ENCODE results near the gene LRRC42. TPM values are rescaled to one million over a fixed set of nuclear protein-coding genes. Genes with fewer than 3 reads are reported as not detected.

LRRC42 gene
- total RNA-seq, 1 experiment from 2014 or later: 38.1 TPM

DNA sequence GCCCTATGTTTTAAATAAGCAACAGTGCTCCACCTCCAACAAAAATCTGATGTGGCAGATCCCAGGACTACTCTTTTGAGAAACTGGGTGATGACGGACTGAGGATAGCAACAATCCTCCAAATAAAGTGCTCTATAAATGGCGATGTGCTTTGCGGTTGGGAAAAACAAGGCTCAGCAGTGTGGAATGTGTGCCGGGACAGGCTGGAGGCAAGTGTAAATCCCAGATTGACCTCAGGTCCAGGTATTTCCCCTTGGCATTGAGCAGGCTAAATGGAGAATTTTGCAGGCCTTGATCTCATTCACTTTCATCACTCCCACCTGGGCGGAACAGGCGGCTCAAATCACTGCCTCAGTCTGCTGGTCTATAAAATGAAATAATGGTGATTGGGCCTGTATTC lies 35.1 kb downstream of the LRRC42 start:
- TF ChIP-seq, protein P1, sequence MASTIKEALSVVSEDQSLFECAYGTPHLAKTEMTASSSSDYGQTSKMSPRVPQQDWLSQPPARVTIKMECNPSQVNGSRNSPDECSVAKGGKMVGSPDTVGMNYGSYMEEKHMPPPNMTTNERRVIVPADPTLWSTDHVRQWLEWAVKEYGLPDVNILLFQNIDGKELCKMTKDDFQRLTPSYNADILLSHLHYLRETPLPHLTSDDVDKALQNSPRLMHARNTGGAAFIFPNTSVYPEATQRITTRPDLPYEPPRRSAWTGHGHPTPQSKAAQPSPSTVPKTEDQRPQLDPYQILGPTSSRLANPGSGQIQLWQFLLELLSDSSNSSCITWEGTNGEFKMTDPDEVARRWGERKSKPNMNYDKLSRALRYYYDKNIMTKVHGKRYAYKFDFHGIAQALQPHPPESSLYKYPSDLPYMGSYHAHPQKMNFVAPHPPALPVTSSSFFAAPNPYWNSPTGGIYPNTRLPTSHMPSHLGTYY (CRISPR knock-in tag; IDR thresholded peaks at IDR 0.05): no peak
- Mint-ChIP-seq H3K9me3 (no peaks in the 10 kb centered on the region), H3K4me1 (peaks cover 39% of the 10 kb centered on the region), H3K4me3 (no peak overlapping the region), H3K27me3 (ENCODE audit: low read depth) (peaks cover 6% of the 10 kb centered on the region), H3K27ac (no peak overlapping the region), H3K36me3 (no peaks in the 10 kb centered on the region)
- DNase-seq (ENCODE audit: low spot score) (no peak), ATAC-seq (no peak)
- POLR2A ChIA-PET: no interaction called here
- CTCF ChIA-PET: interaction anchor here (3.2 kb wide), 1 partner anchor 11 kb away, joined by 40 read pairs; no protein-coding TSS in a partner anchor

DNA sequence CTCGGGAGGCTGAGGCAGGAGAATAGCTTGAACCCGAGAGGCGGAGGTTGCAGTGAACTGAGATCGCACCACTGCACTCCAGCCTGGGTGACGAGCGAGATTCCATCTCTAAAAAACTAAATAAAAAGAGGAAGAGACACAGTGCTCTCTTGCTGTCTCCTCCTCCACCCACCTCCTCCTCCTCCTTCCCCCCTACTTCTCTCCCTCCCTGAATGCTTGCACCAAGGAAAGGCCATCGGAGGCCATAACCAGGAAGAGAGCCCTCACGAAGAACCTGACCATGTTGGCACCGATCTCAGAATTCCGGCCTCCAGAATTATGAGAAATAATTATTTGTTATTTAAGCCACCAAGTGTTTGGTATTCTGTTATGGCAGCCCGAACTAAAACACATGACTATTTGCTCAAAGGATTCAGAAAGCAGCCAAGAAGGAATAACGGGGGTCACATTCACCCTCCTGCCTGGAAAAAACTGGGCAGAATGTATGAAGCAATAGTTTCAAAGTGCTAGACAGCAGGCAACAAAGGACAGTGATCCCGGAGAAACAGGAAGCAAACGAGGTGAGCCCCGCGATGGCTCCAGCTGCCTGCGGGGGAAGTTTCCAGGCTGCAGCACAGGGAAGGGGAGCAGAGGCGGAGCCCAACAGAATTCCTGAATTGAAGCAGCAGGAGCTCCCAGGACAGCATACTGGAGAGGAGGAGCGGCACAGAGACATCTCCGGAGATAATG lies 36.0 kb downstream of the LRRC42 start:
- no peak for TF ChIP-seq NR1H2 (CRISPR knock-in tag; IDR thresholded peaks at IDR 0.05)
- peak; percentile 47; the same call in 1 of the 2 replicates for TF ChIP-seq ETV6 (CRISPR knock-in tag; IDR thresholded peaks at IDR 0.05)
- TF ChIP-seq, protein P2, sequence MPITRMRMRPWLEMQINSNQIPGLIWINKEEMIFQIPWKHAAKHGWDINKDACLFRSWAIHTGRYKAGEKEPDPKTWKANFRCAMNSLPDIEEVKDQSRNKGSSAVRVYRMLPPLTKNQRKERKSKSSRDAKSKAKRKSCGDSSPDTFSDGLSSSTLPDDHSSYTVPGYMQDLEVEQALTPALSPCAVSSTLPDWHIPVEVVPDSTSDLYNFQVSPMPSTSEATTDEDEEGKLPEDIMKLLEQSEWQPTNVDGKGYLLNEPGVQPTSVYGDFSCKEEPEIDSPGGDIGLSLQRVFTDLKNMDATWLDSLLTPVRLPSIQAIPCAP (CRISPR knock-in tag; IDR thresholded peaks at IDR 0.05): no peak
- Mint-ChIP-seq H3K4me3 (peak overlapping the region; percentile 65), H3K4me1 (peaks cover 39% of the 10 kb centered on the region), H3K27me3 (ENCODE audit: low read depth) (peaks cover 6% of the 10 kb centered on the region), H3K36me3 (no peaks in the 10 kb centered on the region), H3K27ac (peak overlapping the region; percentile 78), H3K9me3 (no peaks in the 10 kb centered on the region)
- ATAC-seq: peak; percentile 96
- POLR2A ChIA-PET: no interaction called here
- CTCF ChIA-PET: interaction anchor here (0.9 to 3.2 kb wide), 9 partner anchors 10 to 507 kb away, joined by 3 to 40 read pairs (median 3); partner anchors contain the start of gene IFT25
- peak; percentile 70 for DNase-seq (ENCODE audit: low spot score)

DNA sequence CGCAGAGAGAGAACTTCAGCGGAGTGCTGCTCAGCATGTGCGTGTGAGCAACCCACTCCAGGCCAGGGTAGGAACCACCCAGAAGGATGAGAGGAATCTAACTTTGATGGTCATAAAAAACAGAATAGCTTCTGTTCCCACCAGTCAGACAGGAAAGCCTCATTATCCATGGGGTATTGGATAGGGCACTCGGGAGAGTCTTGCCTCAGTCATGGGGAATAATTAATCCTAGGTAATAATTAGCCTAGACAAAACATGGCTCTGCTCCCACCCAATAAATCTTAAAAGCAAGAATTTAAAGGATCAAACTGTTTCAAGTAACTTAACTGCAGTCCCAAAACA lies 36.6 kb downstream of the LRRC42 start:
- Mint-ChIP-seq H3K36me3 (no peaks in the 10 kb centered on the region), H3K27me3 (ENCODE audit: low read depth) (peaks cover 6% of the 10 kb centered on the region), H3K27ac (peak overlapping the region; percentile 78), H3K4me1 (peaks cover 39% of the 10 kb centered on the region), H3K4me3 (peak overlapping the region; percentile 65), H3K9me3 (no peaks in the 10 kb centered on the region)
- CTCF ChIA-PET: interaction anchor here (0.9 to 3.2 kb wide), 9 partner anchors 9 to 506 kb away, joined by 3 to 40 read pairs (median 3); partner anchors contain the start of gene IFT25
- POLR2A ChIA-PET: no interaction called here
- TF ChIP-seq FOXK1 (CRISPR knock-in tag; IDR thresholded peaks at IDR 0.05) (0 out of 2 replicates have a peak, but pooled peaks have one; percentile 20), NFE2L1 (CRISPR knock-in tag; IDR thresholded peaks at IDR 0.05) (no peak), ZNF121 (CRISPR knock-in tag; IDR thresholded peaks at IDR 0.05) (no peak)
- DNase-seq (ENCODE audit: low spot score) (no peak), ATAC-seq (peak; percentile 25; the same call in 1 of the 2 replicates)

DNA sequence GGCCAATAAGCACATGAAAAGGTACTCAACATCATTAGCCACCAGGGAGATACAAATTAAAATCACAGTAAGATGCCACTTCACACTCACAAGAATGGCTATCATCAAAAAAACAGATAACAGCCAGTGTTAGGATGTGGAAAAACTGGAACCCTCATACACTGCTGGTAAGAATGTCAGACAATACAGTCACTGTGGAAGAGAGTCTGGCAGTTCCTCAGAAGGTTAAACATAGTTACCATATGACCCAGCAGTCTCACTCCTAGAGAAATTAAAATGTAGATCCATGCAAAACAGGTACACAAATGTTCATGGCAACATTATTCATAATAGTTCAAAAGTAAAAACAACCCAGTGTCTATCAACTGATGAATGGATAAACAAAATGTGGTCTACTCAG lies 38.6 kb downstream of the LRRC42 start:
- Mint-ChIP-seq H3K4me1 (peaks cover 30% of the 10 kb centered on the region), H3K27ac (no peak overlapping the region), H3K27me3 (ENCODE audit: low read depth) (peaks cover 6% of the 10 kb centered on the region), H3K9me3 (no peaks in the 10 kb centered on the region), H3K36me3 (no peaks in the 10 kb centered on the region), H3K4me3 (no peak overlapping the region)
- DNase-seq (ENCODE audit: low spot score) (no peak), ATAC-seq (no peak)
- TF ChIP-seq, protein P3, sequence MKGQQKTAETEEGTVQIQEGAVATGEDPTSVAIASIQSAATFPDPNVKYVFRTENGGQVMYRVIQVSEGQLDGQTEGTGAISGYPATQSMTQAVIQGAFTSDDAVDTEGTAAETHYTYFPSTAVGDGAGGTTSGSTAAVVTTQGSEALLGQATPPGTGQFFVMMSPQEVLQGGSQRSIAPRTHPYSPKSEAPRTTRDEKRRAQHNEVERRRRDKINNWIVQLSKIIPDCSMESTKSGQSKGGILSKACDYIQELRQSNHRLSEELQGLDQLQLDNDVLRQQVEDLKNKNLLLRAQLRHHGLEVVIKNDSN (CRISPR knock-in tag; IDR thresholded peaks at IDR 0.05): no peak
- ChIA-PET CTCF (no interaction called here), POLR2A (no interaction called here)

DNA sequence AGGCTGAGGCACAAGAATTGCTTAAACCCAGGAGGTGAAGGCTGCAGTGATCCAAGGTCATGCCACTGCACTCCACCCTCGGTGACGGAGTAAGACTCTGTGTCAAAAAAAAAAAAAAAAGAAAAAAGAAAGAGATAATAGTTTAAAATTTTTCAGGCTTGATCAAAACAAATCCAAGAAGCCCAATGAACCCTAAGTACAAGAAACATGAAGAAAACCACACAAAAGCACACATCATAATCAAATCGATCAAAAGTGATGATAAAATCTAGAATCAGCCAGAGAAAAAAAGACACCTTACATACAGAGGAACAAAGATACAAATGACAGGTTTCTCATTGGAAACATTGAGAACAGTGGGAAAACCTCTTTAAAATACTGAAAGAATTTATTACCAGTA lies 40.3 kb downstream of the LRRC42 start:
- no peak for DNase-seq (ENCODE audit: low spot score)
- CTCF ChIA-PET: interaction anchor here (0.7 kb wide), 1 partner anchor 31 kb away, joined by 3 read pairs; no protein-coding TSS in a partner anchor
- H3K27me3 Mint-ChIP-seq (ENCODE audit: low read depth): peaks cover 5% of the 10 kb centered on the region
- ATAC-seq: no peak
- TF ChIP-seq, protein P4, sequence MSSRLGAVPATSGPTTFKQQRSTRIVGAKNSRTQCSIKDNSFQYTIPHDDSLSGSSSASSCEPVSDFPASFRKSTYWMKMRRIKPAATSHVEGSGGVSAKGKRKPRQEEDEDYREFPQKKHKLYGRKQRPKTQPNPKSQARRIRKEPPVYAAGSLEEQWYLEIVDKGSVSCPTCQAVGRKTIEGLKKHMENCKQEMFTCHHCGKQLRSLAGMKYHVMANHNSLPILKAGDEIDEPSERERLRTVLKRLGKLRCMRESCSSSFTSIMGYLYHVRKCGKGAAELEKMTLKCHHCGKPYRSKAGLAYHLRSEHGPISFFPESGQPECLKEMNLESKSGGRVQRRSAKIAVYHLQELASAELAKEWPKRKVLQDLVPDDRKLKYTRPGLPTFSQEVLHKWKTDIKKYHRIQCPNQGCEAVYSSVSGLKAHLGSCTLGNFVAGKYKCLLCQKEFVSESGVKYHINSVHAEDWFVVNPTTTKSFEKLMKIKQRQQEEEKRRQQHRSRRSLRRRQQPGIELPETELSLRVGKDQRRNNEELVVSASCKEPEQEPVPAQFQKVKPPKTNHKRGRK (CRISPR knock-in tag; IDR thresholded peaks at IDR 0.05; ENCODE audit: borderline replicate concordance): no peak
- no peak for TF ChIP-seq GRHL2 (CRISPR knock-in tag; IDR thresholded peaks at IDR 0.05; ENCODE audit: insufficient replicate concordance, severe bottlenecking)
- TF ChIP-seq ELF4 (CRISPR knock-in tag; IDR thresholded peaks at IDR 0.05; ENCODE audit: low read depth): no peak
- TF ChIP-seq NR2C2 (CRISPR knock-in tag; IDR thresholded peaks at IDR 0.05): no peak
- TF ChIP-seq SOX15 (CRISPR knock-in tag; IDR thresholded peaks at IDR 0.05): no peak
- TF ChIP-seq, protein P5, sequence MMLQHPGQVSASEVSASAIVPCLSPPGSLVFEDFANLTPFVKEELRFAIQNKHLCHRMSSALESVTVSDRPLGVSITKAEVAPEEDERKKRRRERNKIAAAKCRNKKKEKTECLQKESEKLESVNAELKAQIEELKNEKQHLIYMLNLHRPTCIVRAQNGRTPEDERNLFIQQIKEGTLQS (CRISPR knock-in tag; conservative IDR thresholded peaks at IDR 0.05): no peak
- no peak for TF ChIP-seq RORB (CRISPR knock-in tag; IDR thresholded peaks at IDR 0.05)
- peaks cover 21% of the 10 kb centered on the region for H3K4me1 Mint-ChIP-seq
- H3K4me3 Mint-ChIP-seq: no peak overlapping the region
- H3K9me3 Mint-ChIP-seq: no peaks in the 10 kb centered on the region
- H3K36me3 Mint-ChIP-seq: no peaks in the 10 kb centered on the region
- POLR2A ChIA-PET: no interaction called here
- no peak overlapping the region for H3K27ac Mint-ChIP-seq
